Measurements from ENCODE around the gene NPAS3. TPM values are rescaled to one million over a fixed set of nuclear protein-coding genes. Genes with fewer than 3 reads are reported as not detected.

Gene NPAS3
- total and polyA plus RNA-seq, 8 donors, result 0.09 to 0.79 (median 0.56) TPM

DNA sequence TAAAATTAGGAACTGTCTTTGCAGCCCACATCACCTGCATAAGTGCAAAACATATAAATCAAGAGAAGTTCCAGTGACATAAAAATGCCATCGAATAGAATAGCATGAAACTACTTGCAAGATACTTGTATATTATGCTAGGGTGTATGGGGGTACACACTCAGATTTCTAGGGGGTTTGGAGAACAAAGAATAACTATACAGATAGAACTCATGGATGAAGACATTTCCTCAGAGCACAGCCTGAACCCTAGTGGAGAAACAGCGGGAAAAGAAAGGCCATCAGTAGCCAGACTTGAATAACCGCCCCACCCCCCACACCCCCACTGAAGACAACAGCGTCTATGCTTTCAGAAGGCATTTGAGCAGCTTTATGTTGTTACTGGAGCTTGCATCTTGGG, 425.8 kb downstream of the NPAS3 start:
- intact Hi-C loops (cut with DNase I), result no loop called here
- DNase-seq, result peak in 1 of 4 donors; percentile 16
- H3K27ac ChIP-seq, result no peak overlapping the region
- TF ChIP-seq, protein P1, sequence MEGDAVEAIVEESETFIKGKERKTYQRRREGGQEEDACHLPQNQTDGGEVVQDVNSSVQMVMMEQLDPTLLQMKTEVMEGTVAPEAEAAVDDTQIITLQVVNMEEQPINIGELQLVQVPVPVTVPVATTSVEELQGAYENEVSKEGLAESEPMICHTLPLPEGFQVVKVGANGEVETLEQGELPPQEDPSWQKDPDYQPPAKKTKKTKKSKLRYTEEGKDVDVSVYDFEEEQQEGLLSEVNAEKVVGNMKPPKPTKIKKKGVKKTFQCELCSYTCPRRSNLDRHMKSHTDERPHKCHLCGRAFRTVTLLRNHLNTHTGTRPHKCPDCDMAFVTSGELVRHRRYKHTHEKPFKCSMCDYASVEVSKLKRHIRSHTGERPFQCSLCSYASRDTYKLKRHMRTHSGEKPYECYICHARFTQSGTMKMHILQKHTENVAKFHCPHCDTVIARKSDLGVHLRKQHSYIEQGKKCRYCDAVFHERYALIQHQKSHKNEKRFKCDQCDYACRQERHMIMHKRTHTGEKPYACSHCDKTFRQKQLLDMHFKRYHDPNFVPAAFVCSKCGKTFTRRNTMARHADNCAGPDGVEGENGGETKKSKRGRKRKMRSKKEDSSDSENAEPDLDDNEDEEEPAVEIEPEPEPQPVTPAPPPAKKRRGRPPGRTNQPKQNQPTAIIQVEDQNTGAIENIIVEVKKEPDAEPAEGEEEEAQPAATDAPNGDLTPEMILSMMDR (IDR thresholded peaks at IDR 0.05), result no peak
- no peaks in the 10 kb centered on the region for H3K4me1 ChIP-seq
- H3K9me3 ChIP-seq, result no peaks in the 10 kb centered on the region
- no peak for ATAC-seq
- no peaks in the 10 kb centered on the region for H3K36me3 ChIP-seq
- no peak overlapping the region for H3K4me3 ChIP-seq
- H3K27me3 ChIP-seq, result no peaks in the 10 kb centered on the region

DNA sequence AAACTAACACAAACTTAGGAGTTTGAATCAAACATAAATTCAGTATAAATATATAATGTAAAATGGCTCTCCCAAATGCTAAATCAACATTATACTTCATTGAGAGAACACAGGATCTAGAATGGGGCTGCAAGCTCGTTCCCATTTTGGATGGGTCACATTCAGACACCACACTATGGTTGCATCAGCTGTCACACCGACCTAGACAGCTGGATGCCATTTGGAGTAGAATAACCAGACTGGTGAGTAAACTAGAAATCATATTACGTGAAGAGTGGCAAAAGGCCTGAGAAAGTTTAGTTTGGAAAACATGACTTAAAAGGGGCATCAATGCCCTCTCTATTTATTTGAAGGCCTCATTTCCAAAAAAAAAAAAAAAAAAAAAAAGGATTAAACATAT, 430.4 kb downstream of the NPAS3 start:
- H3K4me3 ChIP-seq, result no peak overlapping the region
- ATAC-seq (no peak), DNase-seq (no peak)
- intact Hi-C loops (cut with DNase I), result no loop called here
- TF ChIP-seq, protein P1 (IDR thresholded peaks at IDR 0.05), result no peak
- H3K4me1 ChIP-seq, result no peaks in the 10 kb centered on the region
- no peak overlapping the region for H3K27ac ChIP-seq
- no peaks in the 10 kb centered on the region for H3K9me3 ChIP-seq
- no peaks in the 10 kb centered on the region for H3K36me3 ChIP-seq
- H3K27me3 ChIP-seq, result no peaks in the 10 kb centered on the region

DNA sequence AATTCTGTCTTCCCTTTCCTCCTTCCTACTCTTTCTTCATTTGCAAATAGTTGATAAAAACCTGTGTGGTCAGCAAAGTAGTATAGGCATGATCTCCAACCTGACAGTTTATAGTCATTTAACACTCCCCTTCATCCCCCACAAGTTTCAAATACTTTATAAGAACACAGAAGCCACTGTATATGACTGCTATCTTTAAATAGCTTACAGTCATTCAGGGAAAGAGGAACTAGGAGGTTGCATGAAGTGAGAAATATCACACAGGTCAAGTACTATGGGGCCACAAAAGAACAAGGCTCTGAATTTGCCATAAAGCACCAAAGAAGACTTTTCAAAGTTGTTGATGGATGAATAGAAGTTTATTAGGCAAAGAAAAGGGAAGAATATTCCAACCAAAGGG, 431.3 kb downstream of the NPAS3 start:
- DNase-seq (no peak), ATAC-seq (no peak)
- intact Hi-C loops (cut with DNase I), result no loop called here
- Histone ChIP-seq H3K27me3 (no peaks in the 10 kb centered on the region), H3K4me3 (no peak overlapping the region), H3K9me3 (no peaks in the 10 kb centered on the region), H3K27ac (no peak overlapping the region), H3K4me1 (no peaks in the 10 kb centered on the region), H3K36me3 (no peaks in the 10 kb centered on the region)
- TF ChIP-seq, protein P1 (IDR thresholded peaks at IDR 0.05), result no peak

DNA sequence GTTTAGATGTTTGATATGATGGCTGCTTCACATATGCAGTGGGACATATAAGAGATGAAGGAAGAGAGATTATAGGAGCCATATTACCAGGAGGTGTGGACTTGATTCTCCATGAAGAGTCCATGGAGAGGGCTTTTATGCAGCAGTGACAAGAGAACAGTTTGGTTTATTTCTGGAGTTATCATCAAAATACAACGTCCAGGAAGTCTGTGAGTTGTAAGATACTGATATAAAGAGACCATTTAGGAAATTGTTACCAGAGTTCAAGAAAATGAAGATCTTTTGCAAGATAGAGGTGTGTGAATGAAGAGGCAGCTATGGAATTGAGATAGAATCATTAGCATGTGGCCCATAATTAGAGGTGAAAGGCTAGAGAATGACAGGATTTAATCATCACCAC, 431.7 kb downstream of the NPAS3 start:
- no peaks in the 10 kb centered on the region for H3K27me3 ChIP-seq
- no peaks in the 10 kb centered on the region for H3K4me1 ChIP-seq
- no peaks in the 10 kb centered on the region for H3K9me3 ChIP-seq
- intact Hi-C loops (cut with DNase I), result no loop called here
- no peaks in the 10 kb centered on the region for H3K36me3 ChIP-seq
- H3K27ac ChIP-seq, result no peak overlapping the region
- H3K4me3 ChIP-seq, result no peak overlapping the region
- ATAC-seq (no peak), DNase-seq (no peak)
- TF ChIP-seq, protein P1 (IDR thresholded peaks at IDR 0.05), result no peak

DNA sequence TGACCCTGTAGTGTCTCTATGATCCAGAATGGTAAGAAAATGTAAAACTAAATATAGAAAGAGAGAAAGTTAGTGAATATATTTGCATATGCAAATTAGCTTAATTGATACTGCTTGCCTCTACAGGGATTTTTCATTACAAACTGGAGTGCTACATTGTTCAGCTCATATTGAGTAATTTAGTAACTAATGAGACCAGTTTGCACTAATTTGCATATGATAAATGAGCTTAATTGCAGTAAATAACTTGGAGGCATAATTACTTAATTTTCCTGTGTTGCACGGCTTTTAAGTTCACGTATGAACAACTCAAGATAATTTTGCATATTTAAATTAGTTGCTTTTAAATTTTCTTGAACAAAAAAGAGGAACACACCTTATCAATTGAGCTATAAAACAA, 436.5 kb downstream of the NPAS3 start:
- DNase-seq, result no peak
- TF ChIP-seq, protein P1 (IDR thresholded peaks at IDR 0.05), result no peak
- intact Hi-C loops (cut with DNase I), result no loop called here
- no peak for ATAC-seq
- no peaks in the 10 kb centered on the region for H3K27me3 ChIP-seq
- H3K4me1 ChIP-seq, result no peaks in the 10 kb centered on the region
- H3K9me3 ChIP-seq, result no peaks in the 10 kb centered on the region
- H3K4me3 ChIP-seq, result no peak overlapping the region
- no peaks in the 10 kb centered on the region for H3K36me3 ChIP-seq
- no peak overlapping the region for H3K27ac ChIP-seq

All from left lung (tissue), 10 donors.